CD8-positive, alpha-beta memory T cell (primary cell): ENCODE measurements around the gene GALNT16. TPM values are rescaled to one million over a fixed set of nuclear protein-coding genes. Genes with fewer than 3 reads are reported as not detected.
"Not testable (repeated sequence)": the region's sequence is repeated elsewhere in the genome, so short reads cannot be mapped to it uniquely, and the experiment has no call there.

Experiments
- CTCF ChIA-PET: fragments of 350-600 bp; sonication (Branson Sonifier 250); formaldehyde crosslinking; loops from one replicate; lab custom pipeline; 2021; ENCODE audit warnings: antibody characterized with exemption; lab: Charles Lee
- POLR2A ChIA-PET: fragments of 350-600 bp; sonication (Branson Sonifier 250); formaldehyde crosslinking; loops from one replicate; lab custom pipeline; 2021; ENCODE audit warnings: antibody characterized with exemption; lab: Charles Lee
- DNase-seq, 5 donors: peaks; one replicate each; pipeline versions ENCODE4 v3.0.0 to v3.0.0-alpha.2; 2020 to 2022; ENCODE audit warnings: mixed read lengths in 1 of 5
- H3K27ac ChIP-seq: one replicate; pipeline ENCODE4 v1.7.0; 2013; ENCODE audit warnings: low read depth, mild to moderate bottlenecking, low read length, moderate library complexity
- H3K27me3 ChIP-seq: 2 replicates; pipeline ENCODE4 v1.7.0; 2013; ENCODE audit warnings: low read length, mild to moderate bottlenecking; ENCODE audit not compliant: insufficient read depth, poor library complexity, severe bottlenecking
- H3K36me3 ChIP-seq: 2 replicates; pipeline ENCODE4 v1.7.0; 2013; ENCODE audit warnings: mild to moderate bottlenecking, low read length, moderate library complexity; ENCODE audit not compliant: insufficient read depth
- H3K4me1 ChIP-seq: 2 replicates; pipeline ENCODE4 v1.7.0; 2013; ENCODE audit warnings: mild to moderate bottlenecking, low read length, moderate library complexity; ENCODE audit not compliant: insufficient read depth
- H3K4me3 ChIP-seq: 2 replicates; pipeline ENCODE4 v1.7.0; 2013; ENCODE audit warnings: mild to moderate bottlenecking, low read length
- H3K9me3 ChIP-seq: 2 replicates; pipeline ENCODE4 v1.7.0; 2013; ENCODE audit warnings: mild to moderate bottlenecking, low read length
- H3K27ac Mint-ChIP-seq, 8 donors: one replicate each; pipeline ENCODE4 v1.8.0; 2020 to 2021; ENCODE audit warnings: mixed read lengths in 8 of 8, mild to moderate bottlenecking in 6 of 8, inconsistent platforms in 3 of 8, moderate library complexity in 3 of 8
- H3K27me3 Mint-ChIP-seq, 2 donors: one replicate each; pipeline ENCODE4 v1.8.0; 2020 to 2021; ENCODE audit warnings: mixed read lengths in 2 of 2, mild to moderate bottlenecking in 1 of 2, moderate library complexity in 1 of 2
- H3K36me3 Mint-ChIP-seq, 3 donors: one replicate each; pipeline ENCODE4 v1.8.0; 2020 to 2021; ENCODE audit warnings: mixed read lengths in 3 of 3, inconsistent platforms in 1 of 3, mild to moderate bottlenecking in 1 of 3
- H3K4me1 Mint-ChIP-seq, 3 donors: one replicate each; pipeline ENCODE4 v1.8.0; 2020 to 2021; ENCODE audit warnings: mixed read lengths in 3 of 3, inconsistent platforms in 1 of 3, mild to moderate bottlenecking in 1 of 3
- H3K4me3 Mint-ChIP-seq, 7 donors: one replicate each; pipeline ENCODE4 v1.8.0; 2020 to 2021; ENCODE audit warnings: mixed read lengths in 7 of 7, mild to moderate bottlenecking in 6 of 7, moderate library complexity in 4 of 7, inconsistent platforms in 2 of 7
- H3K9me3 Mint-ChIP-seq, 5 donors: one replicate each; pipeline ENCODE4 v1.8.0; 2020 to 2022; ENCODE audit warnings: mixed read lengths in 5 of 5, mild to moderate bottlenecking in 3 of 5, moderate library complexity in 2 of 5, inconsistent platforms in 1 of 5
- polyA plus RNA-seq: library from polyadenylated mRNA; unstranded; fragments of 300-500 nt; fragmentation: Illumina TruSeq; gene quantifications from one replicate; pipeline ENCODE4 v1.2.3, GENCODE V29; 2021
- total RNA-seq, 2 experiments: library from RNA; stranded (reverse); gene quantifications; one replicate each; pipeline ENCODE4 v1.2.3, GENCODE V29; 2021

The GALNT16 gene
- total and polyA plus RNA-seq, 3 experiments from 2014 or later: 0.11 TPM; not detected in 2

DNA sequence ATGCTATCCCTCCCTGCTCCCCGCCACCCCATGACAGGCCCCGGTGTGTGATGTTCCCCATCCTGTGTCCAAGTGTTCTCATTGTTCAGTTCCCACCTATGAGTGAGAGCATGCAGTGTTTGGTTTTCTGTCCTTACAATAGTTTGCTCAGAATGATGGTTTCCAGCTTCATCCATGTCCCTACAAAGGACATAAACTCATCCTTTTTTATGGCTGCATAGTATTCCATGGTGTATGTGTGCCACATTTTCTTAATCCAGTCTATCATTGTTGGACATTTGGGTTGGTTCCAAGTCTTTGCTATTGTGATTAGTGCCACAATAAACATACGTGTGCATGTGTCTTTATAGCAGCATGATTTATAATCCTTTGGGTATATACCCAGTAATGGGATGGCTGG lies 17.4 kb downstream of the GALNT16 start:
- H3K4me3 ChIP-seq, H3K9me3 Mint-ChIP-seq, H3K4me1 ChIP-seq, H3K36me3 Mint-ChIP-seq, H3K9me3 ChIP-seq, H3K27ac Mint-ChIP-seq, H3K27ac ChIP-seq, H3K4me3 Mint-ChIP-seq, POLR2A ChIA-PET, H3K36me3 ChIP-seq, DNase-seq, CTCF ChIA-PET, H3K27me3 ChIP-seq, H3K4me1 Mint-ChIP-seq: not testable (repeated sequence)
- peaks cover 6 to 10% of the 10 kb centered on the region in 2 donors for H3K27me3 Mint-ChIP-seq

- Histone ChIP-seq H3K9me3 (no peaks in the 10 kb centered on the region), H3K27me3 (no peaks in the 10 kb centered on the region), H3K4me1 (no peaks in the 10 kb centered on the region), H3K4me3 (no peak overlapping the region), H3K36me3 (no peaks in the 10 kb centered on the region), H3K27ac (no peak overlapping the region)
- Mint-ChIP-seq H3K4me3 (no peak overlapping the region), H3K27me3 (peaks cover 13 to 17% of the 10 kb centered on the region in 2 donors), H3K36me3 (no peaks in the 10 kb centered on the region), H3K27ac (no peak overlapping the region), H3K4me1 (no peaks in the 10 kb centered on the region), H3K9me3 (no peaks in the 10 kb centered on the region)
- ChIA-PET POLR2A (no interaction called here), CTCF (no interaction called here)
- DNase-seq: no peak
Measured at GRCh38 chr14:69280746-69281291, 20.9 kb downstream of the GALNT16 start.

DNA sequence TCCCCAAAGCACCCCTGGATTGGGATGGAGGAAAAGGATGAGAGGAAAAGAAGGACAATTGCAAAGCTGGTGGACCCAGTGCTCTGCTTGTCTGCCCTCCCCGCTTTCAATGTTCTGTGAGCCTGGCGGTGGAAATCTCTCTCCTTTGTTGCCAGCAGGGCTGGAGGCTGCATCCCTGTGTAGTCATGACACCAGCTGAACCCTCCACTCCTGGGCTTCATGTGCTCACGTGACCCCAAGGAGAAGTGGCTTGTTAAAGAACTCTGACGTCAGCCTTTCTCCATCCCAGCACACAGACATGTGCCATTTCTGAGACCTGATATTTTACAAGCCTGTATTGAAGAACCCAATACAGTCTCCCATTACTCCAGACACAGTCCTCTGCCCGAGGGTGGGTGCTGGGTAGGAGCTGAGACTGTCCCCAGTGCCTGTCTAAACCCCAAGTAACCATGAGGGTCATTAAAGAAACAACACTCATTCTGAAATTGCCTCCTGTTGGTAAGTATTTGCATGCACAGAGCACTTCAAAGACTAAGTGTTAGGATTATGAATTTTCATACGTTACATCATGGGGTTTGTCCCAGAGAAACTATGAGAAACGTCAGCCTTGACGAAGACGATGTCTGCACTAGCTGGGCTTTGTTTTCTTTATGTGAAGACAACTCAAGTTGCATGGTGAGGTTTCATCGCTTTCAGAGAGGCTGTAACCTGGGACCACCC lies 21.7 kb downstream of the GALNT16 start:
- H3K9me3 Mint-ChIP-seq: no peaks in the 10 kb centered on the region
- H3K27ac Mint-ChIP-seq: no peak overlapping the region
- Histone ChIP-seq H3K4me1 (no peaks in the 10 kb centered on the region), H3K27ac (no peak overlapping the region), H3K27me3 (no peaks in the 10 kb centered on the region), H3K9me3 (no peaks in the 10 kb centered on the region), H3K36me3 (no peaks in the 10 kb centered on the region), H3K4me3 (no peak overlapping the region)
- H3K36me3 Mint-ChIP-seq: no peaks in the 10 kb centered on the region
- CTCF ChIA-PET: no interaction called here
- POLR2A ChIA-PET: no interaction called here
- no peak for DNase-seq
- no peak overlapping the region for H3K4me3 Mint-ChIP-seq
- no peaks in the 10 kb centered on the region for H3K4me1 Mint-ChIP-seq
- peaks cover 16 to 20% of the 10 kb centered on the region in 2 donors for H3K27me3 Mint-ChIP-seq

DNA sequence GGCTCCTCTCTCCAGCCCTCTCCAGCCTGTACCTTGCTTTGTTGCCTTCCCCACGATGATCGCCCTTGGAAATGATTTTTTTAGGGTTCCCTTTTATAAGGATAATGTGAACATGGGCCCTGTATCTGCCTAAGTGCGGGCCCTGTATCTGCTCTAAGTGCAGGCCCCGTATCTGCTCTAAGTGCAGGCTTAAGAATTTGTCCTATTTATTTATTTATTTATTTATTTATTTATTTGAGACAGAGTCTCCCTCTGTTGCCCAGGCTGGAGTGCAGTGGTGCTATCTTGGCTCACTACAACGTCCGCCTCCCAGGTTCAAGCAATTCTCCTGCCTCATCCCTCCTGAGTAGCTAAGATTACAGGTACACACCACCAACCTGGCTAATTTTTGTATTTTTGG lies 22.5 kb downstream of the GALNT16 start:
- H3K4me3 ChIP-seq: no peak overlapping the region
- Mint-ChIP-seq H3K27me3 (peaks cover 17 to 24% of the 10 kb centered on the region in 2 donors), H3K27ac (no peak overlapping the region), H3K36me3 (no peaks in the 10 kb centered on the region), H3K4me3 (no peak overlapping the region), H3K4me1 (no peaks in the 10 kb centered on the region), H3K9me3 (no peaks in the 10 kb centered on the region)
- H3K36me3 ChIP-seq: no peaks in the 10 kb centered on the region
- DNase-seq: no peak
- no peaks in the 10 kb centered on the region for H3K27me3 ChIP-seq
- ChIA-PET POLR2A (no interaction called here), CTCF (no interaction called here)
- H3K9me3 ChIP-seq: no peaks in the 10 kb centered on the region
- H3K27ac ChIP-seq: no peak overlapping the region
- H3K4me1 ChIP-seq: no peaks in the 10 kb centered on the region

GRCh38 chr14:69284170-69284569 lies 24.2 kb downstream of the GALNT16 start:
- no peak overlapping the region for H3K4me3 Mint-ChIP-seq
- ChIA-PET POLR2A (no interaction called here), CTCF (no interaction called here)
- H3K4me3 ChIP-seq: no peak overlapping the region
- H3K4me1 Mint-ChIP-seq: no peaks in the 10 kb centered on the region
- H3K27ac Mint-ChIP-seq: no peak overlapping the region
- no peak for DNase-seq
- no peaks in the 10 kb centered on the region for H3K9me3 Mint-ChIP-seq
- no peaks in the 10 kb centered on the region for H3K27me3 ChIP-seq
- H3K36me3 Mint-ChIP-seq: no peaks in the 10 kb centered on the region
- H3K36me3 ChIP-seq: no peaks in the 10 kb centered on the region
- H3K27me3 Mint-ChIP-seq: peaks cover 13 to 24% of the 10 kb centered on the region in 2 donors
- no peaks in the 10 kb centered on the region for H3K4me1 ChIP-seq
- H3K27ac ChIP-seq: no peak overlapping the region
- H3K9me3 ChIP-seq: no peaks in the 10 kb centered on the region

GRCh38 chr14:69285661-69286255 lies 25.8 kb downstream of the GALNT16 start:
- Histone ChIP-seq H3K36me3 (no peaks in the 10 kb centered on the region), H3K27me3 (no peaks in the 10 kb centered on the region), H3K4me3 (no peak overlapping the region), H3K27ac (no peak overlapping the region), H3K9me3 (no peaks in the 10 kb centered on the region), H3K4me1 (no peaks in the 10 kb centered on the region)
- ChIA-PET CTCF (no interaction called here), POLR2A (no interaction called here)
- Mint-ChIP-seq H3K36me3 (no peaks in the 10 kb centered on the region), H3K27ac (no peak overlapping the region), H3K27me3 (peaks cover 13 to 21% of the 10 kb centered on the region in 2 donors), H3K4me1 (no peaks in the 10 kb centered on the region), H3K9me3 (no peaks in the 10 kb centered on the region), H3K4me3 (no peak overlapping the region)
- no peak for DNase-seq

- no peaks in the 10 kb centered on the region for H3K27me3 ChIP-seq
- no peaks in the 10 kb centered on the region for H3K4me1 ChIP-seq
- no peak overlapping the region for H3K27ac ChIP-seq
- H3K9me3 ChIP-seq: no peaks in the 10 kb centered on the region
- H3K9me3 Mint-ChIP-seq: no peaks in the 10 kb centered on the region
- no peak overlapping the region for H3K27ac Mint-ChIP-seq
- ChIA-PET CTCF (no interaction called here), POLR2A (no interaction called here)
- H3K27me3 Mint-ChIP-seq: peaks cover 9 to 18% of the 10 kb centered on the region in 2 donors
- no peaks in the 10 kb centered on the region for H3K36me3 ChIP-seq
- H3K36me3 Mint-ChIP-seq: no peaks in the 10 kb centered on the region
- no peak overlapping the region for H3K4me3 Mint-ChIP-seq
- no peaks in the 10 kb centered on the region for H3K4me1 Mint-ChIP-seq
- no peak overlapping the region for H3K4me3 ChIP-seq
- DNase-seq: no peak
Measured at GRCh38 chr14:69287098-69288010, 27.4 kb downstream of the GALNT16 start.
